ENCODE results near the gene BANF2.
"Not testable (repeated sequence)": the region's sequence is repeated elsewhere in the genome, so short reads cannot be mapped to it uniquely, and the experiment has no call there.

Gene BANF2

GRCh38 chr20:17699931-17700351 lies at the start of gene BANF2:
Gene BANF2 (plus strand): TSS chr20:17699966. CDS start chr20:17725026, 25,060 bp downstream.
- no peak for DNase-seq

- peak; percentile 36 for DNase-seq
Observed at GRCh38 chr20:17650301-17651128, 49.3 kb upstream of the BANF2 start.

DNA sequence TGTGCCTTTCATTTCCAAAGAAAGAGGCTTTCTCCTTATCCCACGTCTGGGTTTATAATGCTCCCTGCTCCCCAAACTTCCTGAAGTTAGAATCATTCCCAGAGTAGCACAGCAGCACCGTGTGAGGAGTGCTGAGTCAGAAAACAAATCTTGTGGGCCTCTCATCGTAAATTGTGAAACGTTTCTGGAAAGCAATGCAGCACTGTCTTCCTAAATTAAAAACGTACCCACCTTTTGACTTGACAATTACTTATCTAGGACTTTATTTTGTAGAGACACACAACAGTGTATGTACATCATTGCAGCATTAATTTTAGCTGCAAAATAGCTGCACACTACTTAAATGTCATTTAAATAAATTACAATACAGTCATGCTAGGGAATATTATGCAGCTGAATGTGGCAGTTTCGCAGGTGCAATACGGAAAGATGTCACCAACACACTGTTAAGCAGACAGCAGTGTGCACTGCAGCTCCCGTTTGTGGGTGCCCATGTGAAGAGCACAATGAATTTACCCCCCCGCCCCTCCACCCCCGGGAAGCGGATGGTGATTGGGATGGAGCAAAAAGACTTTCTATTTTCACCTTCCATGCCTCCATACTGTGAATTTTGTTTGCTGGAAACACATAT lies 48.5 kb upstream of the BANF2 start:
- peak; percentile 28 for DNase-seq

GRCh38 chr20:17651760-17652388 lies 47.9 kb upstream of the BANF2 start:
- peak; percentile 47 for DNase-seq

DNA sequence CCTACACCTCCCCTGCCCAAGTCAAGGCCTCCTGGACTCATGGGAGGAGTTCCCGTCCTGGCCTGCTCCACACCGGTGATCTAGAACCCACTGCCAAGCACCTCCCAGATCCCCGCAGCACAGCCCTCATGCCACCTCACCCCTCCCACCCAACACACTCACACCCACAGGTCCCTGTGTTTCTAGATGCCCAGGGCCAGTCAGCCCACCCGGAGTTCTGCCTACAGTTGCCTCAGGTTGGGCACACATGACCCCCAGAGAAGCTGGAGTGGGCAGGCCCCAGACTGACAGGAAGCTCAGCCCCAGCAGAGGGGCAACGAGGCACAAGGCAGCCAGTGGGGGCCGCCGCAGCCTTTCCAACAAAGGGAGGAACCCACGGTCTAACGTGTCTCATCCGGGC lies 47.4 kb upstream of the BANF2 start:
- DNase-seq: peak; percentile 42

DNA sequence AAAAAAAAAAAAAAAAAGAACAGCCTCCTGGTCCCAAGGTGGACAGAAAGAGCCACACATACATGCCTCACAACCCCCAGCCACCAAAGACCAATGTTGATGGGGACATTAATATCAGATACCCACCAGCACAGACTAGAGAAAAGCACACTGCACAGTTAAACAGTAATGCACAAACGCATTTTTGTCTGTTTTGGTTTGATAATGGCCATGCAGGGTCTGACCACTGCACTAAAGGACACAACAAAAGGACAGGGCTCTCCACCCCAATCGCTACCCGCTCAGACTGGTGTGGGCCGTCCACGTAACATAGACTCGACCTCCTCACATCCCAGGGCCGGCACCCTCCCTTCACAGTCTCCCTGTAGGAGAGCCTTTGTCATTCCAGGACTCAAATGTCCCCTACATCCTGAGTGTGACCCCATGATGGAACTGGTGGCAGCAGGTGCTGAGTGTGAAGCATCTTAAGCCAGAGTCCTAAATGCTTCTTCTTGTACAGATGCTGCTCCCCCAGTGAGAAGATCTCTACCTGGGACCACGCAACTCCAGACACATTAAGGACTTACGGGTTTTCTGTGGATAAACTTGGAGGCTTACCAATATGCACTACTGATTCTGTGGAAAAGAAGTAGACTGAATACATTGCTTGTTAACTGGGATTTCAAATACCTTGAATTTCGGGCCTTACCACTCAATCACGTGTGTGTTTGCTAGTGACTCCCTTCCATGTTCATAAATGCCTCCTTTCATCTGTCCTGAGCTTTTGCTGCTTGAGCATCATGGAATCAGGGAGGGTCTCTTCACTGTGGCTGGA lies 45.7 kb upstream of the BANF2 start:
- DNase-seq: peak; percentile 59

DNA sequence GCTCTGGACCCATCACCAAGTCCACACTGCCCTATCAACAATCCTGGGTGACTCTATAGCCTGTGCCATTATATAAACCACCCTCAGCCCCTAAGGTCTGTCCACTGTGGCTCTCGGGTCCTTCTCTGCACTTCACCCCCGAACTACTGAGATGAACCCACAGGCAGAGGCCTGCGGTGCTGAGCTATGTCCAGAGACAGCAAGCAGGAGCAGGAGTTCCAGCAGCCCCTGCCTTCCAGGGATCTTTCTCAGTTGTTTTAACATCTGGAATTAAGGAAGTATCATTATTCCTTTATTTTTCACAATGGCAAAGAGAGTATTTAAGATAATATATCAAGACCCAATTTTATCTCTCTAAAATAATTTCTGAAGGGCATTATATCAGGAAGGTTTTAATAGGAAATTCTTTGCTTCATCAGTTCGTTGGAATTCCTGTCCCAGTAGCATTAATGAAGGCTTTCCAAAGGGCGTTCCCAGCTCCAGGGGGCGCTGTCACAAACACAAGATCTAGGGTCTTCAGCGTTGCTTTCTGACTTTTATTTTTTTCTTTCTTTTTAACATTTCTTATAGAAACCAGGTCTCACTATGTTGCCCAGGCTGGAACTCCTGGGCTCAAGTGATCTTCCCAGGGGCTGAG lies 45.0 kb upstream of the BANF2 start:
- peak; percentile 68 for DNase-seq

DNA sequence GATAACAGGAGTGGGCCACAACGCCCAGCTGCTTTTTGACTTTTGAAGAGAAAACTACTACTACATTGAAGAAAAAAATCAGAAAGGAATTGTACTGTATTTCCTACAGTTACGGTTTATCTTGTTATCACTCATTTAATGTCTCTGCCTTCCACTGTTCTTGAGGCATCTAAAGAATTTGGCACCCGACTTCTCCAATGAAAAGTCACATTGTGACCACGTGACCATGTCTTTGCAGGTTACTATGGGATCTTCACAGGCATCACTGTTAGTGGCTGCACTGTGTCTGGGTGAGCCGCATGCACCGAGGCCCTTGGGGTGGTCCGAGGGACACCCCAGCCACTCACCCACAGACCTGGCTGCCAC lies 44.5 kb upstream of the BANF2 start:
- DNase-seq: peak; percentile 54

GRCh38 chr20:17655865-17656479 lies 43.8 kb upstream of the BANF2 start:
- peak; percentile 34 for DNase-seq

DNA sequence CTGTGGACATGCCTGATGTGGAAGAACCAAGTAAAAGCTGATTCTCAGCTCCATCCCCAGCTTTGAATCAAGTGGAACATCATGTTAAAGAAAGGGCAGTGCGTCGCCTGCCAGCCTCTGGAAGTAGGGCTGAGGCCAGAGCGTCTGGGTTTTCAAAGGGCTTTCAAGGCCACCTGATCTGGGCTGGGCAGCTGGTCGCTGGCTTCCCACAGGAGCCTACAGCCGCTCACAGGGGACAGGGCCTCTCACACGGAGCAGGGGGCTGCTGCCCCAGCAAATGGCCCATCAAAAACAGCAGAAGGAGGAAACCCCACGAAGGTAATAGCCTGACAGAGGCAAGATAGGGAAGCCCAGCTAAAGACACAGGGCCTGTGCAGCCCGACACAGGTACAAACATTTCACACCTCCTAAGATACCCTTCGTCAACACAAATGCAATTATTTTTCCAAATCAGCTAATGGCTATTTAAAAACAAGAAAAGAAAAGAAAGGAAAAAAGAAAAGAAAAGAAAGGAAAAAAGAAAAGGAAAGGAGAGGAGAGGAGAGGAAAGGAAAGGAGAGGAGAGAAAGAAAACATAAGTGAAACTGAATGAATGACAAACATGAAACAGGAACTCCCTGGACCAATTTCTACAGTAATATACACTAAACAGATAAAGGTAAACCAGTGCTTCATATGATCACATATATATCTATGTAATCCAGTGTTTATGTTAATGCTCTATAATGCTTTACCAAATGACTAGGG lies 42.5 kb upstream of the BANF2 start:
- peak; percentile 42 for DNase-seq

DNA sequence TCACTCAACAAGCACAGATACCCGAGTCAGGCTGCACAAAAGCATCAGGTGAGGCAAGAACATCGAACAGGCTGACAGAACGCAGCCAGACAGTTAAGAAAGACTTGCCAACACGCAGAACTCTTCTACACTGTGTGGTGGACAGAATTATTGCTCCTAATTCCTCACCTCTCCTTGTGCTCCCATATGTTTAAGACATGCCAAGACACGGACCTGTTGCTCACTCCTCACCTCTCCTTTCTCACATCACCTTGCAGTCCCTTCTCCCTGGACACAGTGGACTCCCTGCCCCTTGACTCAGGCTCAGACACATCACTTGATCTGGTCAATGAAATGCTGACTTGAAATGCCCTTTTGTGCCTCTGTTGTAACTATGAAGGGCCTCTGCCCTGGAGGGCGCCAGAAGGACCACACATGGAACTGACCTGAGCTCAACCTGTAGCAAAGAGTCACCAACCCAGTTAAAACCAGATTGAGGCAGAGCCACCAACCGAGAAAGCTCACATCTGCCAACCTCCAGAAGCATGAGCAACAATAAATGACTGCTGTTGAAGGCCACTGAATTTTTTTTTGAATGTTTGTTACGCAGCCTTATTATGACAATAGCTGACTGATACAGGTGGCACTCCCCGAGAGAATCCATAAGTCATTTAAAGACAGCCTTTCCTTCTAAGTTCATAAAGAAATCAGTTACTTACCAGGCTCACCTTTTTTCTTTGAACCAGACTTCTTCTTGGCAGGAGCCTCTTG lies 41.7 kb upstream of the BANF2 start:
- peak; percentile 37 for DNase-seq

DNA sequence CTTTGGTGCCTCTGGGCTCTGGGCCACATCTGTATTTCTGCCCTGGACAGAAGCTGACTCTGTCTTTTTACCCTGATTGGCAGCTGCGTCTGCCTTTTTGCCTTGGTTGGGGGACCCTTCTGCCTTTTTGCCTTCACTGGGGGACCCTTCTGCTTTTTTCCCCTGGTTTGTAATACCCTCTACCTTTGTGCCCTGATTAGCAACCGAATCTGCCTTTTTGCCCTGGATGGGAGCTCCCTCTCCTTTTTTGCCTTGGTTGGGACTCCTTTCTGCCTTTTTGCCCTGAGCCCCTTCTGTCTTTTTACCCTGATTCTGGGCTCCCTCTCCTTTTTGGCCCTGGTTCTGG lies 41.1 kb upstream of the BANF2 start:
- peak; percentile 28 for DNase-seq

GRCh38 chr20:17659344-17659743 lies 40.4 kb upstream of the BANF2 start:
- not testable (repeated sequence) for DNase-seq

DNA sequence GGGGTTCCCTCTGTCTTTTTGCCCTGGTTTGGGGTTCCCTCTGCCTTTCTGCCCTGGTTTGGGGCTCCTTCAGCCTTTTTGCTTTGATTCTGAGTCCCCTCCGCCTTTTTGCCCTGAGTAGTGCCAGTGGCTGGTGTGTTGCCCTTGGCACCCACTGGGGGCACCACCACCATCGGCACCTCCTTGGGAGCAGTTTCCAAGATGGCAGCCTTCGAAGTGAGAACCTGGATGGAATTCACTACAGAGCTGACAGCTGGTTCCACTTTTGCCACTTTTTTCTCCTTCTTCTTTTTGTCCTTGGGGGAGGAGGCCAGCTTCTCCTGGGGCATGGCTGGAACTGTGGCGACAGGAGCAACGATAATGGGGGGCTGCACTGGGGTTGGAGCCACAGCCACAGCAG lies 40.0 kb upstream of the BANF2 start:
- DNase-seq: peak; percentile 42

- DNase-seq: peak; percentile 16
Observed at GRCh38 chr20:17660667-17661066, 39.1 kb upstream of the BANF2 start.

DNA sequence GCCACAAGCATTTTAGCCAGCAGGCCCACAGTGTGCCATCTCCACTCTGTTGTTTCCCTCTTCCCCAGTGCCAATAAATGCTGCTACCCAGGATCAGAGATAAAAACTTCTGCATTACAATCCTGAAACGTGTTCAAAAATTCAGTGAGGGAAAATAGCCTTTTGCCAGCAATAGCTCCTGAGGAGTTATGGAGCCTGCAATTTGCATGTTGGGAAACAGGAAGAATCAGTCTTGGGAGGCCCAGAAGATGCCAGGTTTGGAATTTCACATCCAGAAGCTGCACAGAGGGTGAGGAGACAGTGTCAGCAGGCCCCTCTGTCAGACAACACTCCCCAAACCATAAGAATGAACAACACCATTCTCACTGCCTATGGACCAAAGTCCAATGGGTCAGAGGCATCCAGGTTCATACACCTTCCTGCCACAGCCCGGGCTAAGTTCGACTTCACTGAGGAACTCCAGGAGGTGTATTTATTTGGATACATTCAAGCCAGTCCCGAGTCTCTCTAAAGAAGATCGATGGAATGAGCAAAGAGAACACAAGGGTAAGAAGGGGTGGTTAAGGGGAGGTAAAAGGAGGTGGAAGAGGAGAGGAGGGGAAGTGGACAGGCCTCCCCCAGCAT lies 38.5 kb upstream of the BANF2 start:
- DNase-seq: peak; percentile 30

- DNase-seq: peak; percentile 39
Observed at GRCh38 chr20:17662333-17663039, 37.3 kb upstream of the BANF2 start.

DNA sequence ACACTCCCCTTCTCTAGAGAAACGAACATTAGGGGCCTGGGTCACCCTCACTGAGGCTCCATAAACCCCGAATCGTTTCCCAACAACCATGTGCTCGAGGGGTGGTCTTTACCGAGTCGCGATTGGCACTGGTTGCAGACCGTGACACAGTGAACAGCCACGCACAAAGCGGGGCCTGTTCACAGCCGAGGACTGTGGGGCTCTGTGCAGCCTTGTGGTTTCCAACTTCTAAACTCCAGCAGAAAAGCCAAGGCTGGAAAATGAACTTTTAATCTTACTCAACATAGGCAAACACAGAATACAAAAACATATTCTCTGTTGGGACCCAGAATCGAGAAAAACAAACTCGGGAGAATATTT lies 36.7 kb upstream of the BANF2 start:
- DNase-seq: peak; percentile 33

GRCh38 chr20:17663486-17663885 lies 36.3 kb upstream of the BANF2 start:
- no peak for DNase-seq

All from activated effector memory CD4-positive, alpha-beta T cell treated with anti-CD3 and anti-CD28 coated beads, Interleukin-2, amount 50 U/mL, for 16 hours (primary cell).